Lower lobe of right lung (tissue), 2 donors: ENCODE measurements around the gene ABI3BP. TPM values are rescaled to one million over a fixed set of nuclear protein-coding genes. Genes with fewer than 3 reads are reported as not detected.

Experiments used
- ATAC-seq, 2 donors: fragments of 200-7000 bp; cut with Tn5 transposase; one replicate each; pipeline ENCODE4 v1.9.1; 2020 to 2022; ENCODE audit warnings: mild to moderate bottlenecking in 2 of 2, moderate library complexity in 2 of 2
- DNase-seq: peaks from one replicate; pipeline ENCODE4 v3.0.0-alpha.2; 2020
- H3K27ac ChIP-seq: fragments of 200-600 bp; one replicate; pipeline ENCODE4 v1.8.0; 2022
- H3K27me3 ChIP-seq: fragments of 200-600 bp; one replicate; pipeline ENCODE4 v1.8.0; 2022; ENCODE audit warnings: low read depth
- H3K36me3 ChIP-seq: fragments of 200-600 bp; one replicate; pipeline ENCODE4 v1.8.0; 2022; ENCODE audit warnings: mild to moderate bottlenecking
- H3K4me1 ChIP-seq: fragments of 200-600 bp; one replicate; pipeline ENCODE4 v1.8.0; 2022
- H3K4me3 ChIP-seq: fragments of 200-600 bp; one replicate; pipeline ENCODE4 v1.8.0; 2022; ENCODE audit warnings: mild to moderate bottlenecking
- H3K9me3 ChIP-seq: fragments of 200-600 bp; one replicate; pipeline ENCODE4 v1.8.0; 2022
- intact Hi-C: fragments of 100-400 bp; cut with DNase I; formaldehyde crosslinking; loops from one replicate; pipeline ENCODE4 v1.11.0; 2022
- total RNA-seq: library from RNA; stranded (reverse); fragmentation: NEBNext Ultra II Directional; extraction: Animal tissue kit (Norgen Biotek cat#: 25700); gene quantifications from one replicate; pipeline ENCODE4 v1.2.1, GENCODE V29; 2021
- TF ChIP-seq, protein P1 (sequence below): fragments of 200-600 bp; IDR thresholded peaks from one replicate; pipeline ENCODE4 v1.8.0; 2022; ENCODE audit warnings: antibody characterized with exemption, mild to moderate bottlenecking
- donor health status: DM: no; HTN: yes; CAD: no; lungs with severe emphysema.

Gene ABI3BP
- total RNA-seq, 1 donor from 2014 or later: 108 TPM

DNA sequence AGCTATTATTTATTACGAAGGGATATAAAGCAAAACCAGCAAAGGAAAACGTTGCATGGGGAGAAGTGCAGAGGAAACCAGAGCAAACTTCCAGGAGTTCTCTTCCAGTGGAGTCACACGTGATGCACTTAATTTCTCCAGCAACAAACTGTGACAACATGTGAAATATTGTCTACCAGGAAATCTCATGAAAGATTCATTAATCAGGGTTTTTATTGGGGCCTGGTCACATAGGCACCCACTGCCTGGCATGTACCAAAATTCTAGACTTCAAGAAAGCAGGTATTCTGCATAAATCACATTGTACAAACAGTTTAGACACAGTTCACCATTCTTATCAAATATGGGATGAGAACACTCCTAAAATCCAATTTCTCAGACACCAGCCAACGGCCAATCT is 289.4 kb downstream of the ABI3BP start:
- Histone ChIP-seq H3K4me1 (no peaks in the 10 kb centered on the region), H3K27me3 (no peaks in the 10 kb centered on the region), H3K27ac (no peak overlapping the region), H3K4me3 (no peak overlapping the region), H3K36me3 (no peaks in the 10 kb centered on the region), H3K9me3 (no peaks in the 10 kb centered on the region)
- ATAC-seq (no peak), DNase-seq (no peak)
- intact Hi-C loops: no loop called here
- TF ChIP-seq, protein P1, sequence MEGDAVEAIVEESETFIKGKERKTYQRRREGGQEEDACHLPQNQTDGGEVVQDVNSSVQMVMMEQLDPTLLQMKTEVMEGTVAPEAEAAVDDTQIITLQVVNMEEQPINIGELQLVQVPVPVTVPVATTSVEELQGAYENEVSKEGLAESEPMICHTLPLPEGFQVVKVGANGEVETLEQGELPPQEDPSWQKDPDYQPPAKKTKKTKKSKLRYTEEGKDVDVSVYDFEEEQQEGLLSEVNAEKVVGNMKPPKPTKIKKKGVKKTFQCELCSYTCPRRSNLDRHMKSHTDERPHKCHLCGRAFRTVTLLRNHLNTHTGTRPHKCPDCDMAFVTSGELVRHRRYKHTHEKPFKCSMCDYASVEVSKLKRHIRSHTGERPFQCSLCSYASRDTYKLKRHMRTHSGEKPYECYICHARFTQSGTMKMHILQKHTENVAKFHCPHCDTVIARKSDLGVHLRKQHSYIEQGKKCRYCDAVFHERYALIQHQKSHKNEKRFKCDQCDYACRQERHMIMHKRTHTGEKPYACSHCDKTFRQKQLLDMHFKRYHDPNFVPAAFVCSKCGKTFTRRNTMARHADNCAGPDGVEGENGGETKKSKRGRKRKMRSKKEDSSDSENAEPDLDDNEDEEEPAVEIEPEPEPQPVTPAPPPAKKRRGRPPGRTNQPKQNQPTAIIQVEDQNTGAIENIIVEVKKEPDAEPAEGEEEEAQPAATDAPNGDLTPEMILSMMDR: no peak

DNA sequence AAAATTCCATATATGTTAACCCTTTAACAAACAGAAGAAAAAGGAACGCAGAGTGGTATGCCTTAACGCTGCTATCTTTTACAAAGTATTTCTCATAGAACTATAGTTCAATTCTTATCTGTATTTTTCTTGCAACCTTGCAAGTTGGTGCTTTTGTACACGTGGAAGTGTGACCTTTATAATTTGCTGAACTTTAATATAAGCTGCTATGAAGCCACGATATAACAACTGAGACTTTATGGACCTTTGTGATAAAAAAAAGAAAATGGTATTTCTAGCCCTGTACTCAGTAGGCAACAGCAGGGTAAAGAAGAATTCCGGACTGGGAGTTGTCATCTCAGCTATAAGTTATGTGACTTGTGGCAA is 290.3 kb downstream of the ABI3BP start:
- Histone ChIP-seq H3K27me3 (no peaks in the 10 kb centered on the region), H3K4me3 (no peak overlapping the region), H3K9me3 (no peaks in the 10 kb centered on the region), H3K4me1 (no peaks in the 10 kb centered on the region), H3K36me3 (no peaks in the 10 kb centered on the region), H3K27ac (no peak overlapping the region)
- DNase-seq (no peak), ATAC-seq (no peak)
- intact Hi-C loops: no loop called here
- TF ChIP-seq, protein P1: no peak

DNA sequence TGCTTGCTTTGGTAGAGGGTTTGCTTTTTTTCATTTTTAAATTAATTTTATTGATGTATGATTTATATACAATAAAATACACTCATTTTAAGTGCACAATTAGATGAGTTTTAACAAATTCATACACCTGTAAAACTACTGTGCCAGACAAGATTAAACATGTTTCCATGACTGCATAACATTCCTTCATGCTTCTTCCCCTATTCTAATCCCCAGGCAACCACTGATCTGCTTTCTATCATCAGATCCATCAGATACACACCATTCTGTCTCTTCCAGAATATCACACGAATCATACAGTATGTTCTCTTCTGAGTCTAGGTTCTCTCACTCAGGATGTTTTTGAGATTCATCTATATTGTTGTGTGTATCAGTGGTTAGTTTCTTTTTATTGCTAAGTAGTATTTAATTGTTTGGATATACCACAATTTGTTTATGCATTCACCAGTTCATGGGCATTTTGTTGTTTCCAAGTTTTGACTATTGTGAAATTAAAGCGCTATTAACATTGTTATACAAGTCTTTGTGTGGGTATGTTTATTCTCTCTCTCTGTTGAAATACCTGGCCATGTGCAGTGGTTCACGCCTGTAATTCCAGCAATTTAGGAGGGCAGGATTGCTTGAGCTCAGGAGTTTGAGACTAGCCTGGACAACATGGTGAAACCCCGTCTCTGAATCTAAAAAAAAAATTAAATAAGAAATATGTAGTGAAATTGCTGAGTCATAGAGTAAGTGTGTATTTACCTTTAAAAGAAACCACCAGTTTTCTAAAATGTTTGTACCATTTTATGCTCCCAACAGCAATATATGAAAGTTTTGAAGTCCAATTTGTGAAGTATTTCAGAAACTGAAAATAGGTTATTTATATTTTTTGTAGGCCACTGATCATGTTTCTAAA is 290.9 kb downstream of the ABI3BP start:
- Histone ChIP-seq H3K27ac (no peak overlapping the region), H3K4me1 (no peaks in the 10 kb centered on the region), H3K4me3 (no peak overlapping the region), H3K27me3 (no peaks in the 10 kb centered on the region), H3K9me3 (no peaks in the 10 kb centered on the region), H3K36me3 (no peaks in the 10 kb centered on the region)
- intact Hi-C loops: no loop called here
- ATAC-seq: no peak
- TF ChIP-seq, protein P1: no peak
- DNase-seq: no peak

DNA sequence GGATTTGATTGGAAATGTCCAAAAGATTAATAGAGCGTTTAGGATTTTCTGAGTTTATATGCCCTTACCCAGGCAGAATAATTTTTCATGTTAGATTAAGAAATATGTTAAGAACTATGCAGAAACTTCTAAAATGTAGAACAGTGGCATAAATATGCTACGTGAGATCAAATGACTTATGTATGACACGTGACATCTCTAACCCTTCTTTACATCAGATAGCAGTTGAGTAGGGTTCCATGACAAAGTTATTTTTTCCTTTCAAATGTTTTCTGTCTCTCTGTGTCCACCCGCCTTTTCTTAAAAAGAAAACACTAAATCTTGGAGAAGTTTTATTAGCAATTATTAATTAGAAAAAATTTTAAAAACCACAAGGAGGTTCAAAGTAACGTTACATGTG is 292.5 kb downstream of the ABI3BP start:
- DNase-seq (no peak), ATAC-seq (no peak)
- intact Hi-C loops: no loop called here
- no peaks in the 10 kb centered on the region for H3K27me3 ChIP-seq
- no peaks in the 10 kb centered on the region for H3K4me1 ChIP-seq
- H3K27ac ChIP-seq: no peak overlapping the region
- TF ChIP-seq, protein P1: no peak
- H3K4me3 ChIP-seq: no peak overlapping the region
- H3K36me3 ChIP-seq: no peaks in the 10 kb centered on the region
- H3K9me3 ChIP-seq: no peaks in the 10 kb centered on the region
